Memory B cell (primary cell): ENCODE results near the gene SCN3A.

Source experiments
- ATAC-seq: fragments of 150-1000 bp; cut with Tn5 transposase; 2 replicates; pipeline ENCODE4 v1.10.0; 2021; ENCODE audit warnings: low read depth, mild to moderate bottlenecking, moderate library complexity
- DNase-seq, 2 donors: peaks; one replicate each; pipeline ENCODE4 v3.0.0; 2022; ENCODE audit warnings: low spot score in 2 of 2
- H3K27ac Mint-ChIP-seq: one replicate; pipeline ENCODE4 v1.8.0; 2022; ENCODE audit warnings: mild to moderate bottlenecking, moderate library complexity, mixed read lengths
- H3K27me3 Mint-ChIP-seq: one replicate; pipeline ENCODE4 v1.8.0; 2022; ENCODE audit warnings: mixed read lengths
- H3K36me3 Mint-ChIP-seq: one replicate; pipeline ENCODE4 v1.8.0; 2022; ENCODE audit warnings: mild to moderate bottlenecking, mixed read lengths
- H3K4me1 Mint-ChIP-seq: one replicate; pipeline ENCODE4 v1.8.0; 2022; ENCODE audit warnings: mixed read lengths
- H3K4me3 Mint-ChIP-seq: one replicate; pipeline ENCODE4 v1.8.0; 2022; ENCODE audit warnings: mild to moderate bottlenecking, moderate library complexity, mixed read lengths
- H3K9me3 Mint-ChIP-seq: one replicate; pipeline ENCODE4 v1.8.0; 2022; ENCODE audit warnings: mixed read lengths

SCN3A gene

DNA sequence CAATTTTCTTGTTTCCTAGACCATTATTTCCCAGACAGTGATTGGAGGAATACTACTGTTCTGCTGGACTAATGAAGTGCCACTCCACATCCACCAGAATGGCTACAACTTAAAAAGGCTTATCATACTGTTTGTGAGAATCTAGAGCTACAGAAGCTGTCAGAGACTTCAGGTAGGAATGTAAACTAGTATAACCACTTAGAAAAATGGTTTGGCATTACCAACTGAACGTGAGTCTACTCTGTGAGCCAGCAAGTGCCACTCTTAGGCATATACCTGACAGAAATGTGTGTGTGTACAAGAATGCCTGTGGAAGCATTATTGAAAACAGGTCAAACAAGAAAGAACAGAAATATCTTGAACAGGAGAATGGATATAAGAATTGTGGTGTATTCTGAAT, 4.2 kb upstream of the SCN3A start:
- Mint-ChIP-seq H3K36me3 (no peaks in the 10 kb centered on the region), H3K27ac (no peak overlapping the region), H3K9me3 (peaks cover 1% of the 10 kb centered on the region), H3K27me3 (peaks cover 2% of the 10 kb centered on the region), H3K4me1 (no peaks in the 10 kb centered on the region), H3K4me3 (no peak overlapping the region)
- DNase-seq (no peak), ATAC-seq (no peak)

DNA sequence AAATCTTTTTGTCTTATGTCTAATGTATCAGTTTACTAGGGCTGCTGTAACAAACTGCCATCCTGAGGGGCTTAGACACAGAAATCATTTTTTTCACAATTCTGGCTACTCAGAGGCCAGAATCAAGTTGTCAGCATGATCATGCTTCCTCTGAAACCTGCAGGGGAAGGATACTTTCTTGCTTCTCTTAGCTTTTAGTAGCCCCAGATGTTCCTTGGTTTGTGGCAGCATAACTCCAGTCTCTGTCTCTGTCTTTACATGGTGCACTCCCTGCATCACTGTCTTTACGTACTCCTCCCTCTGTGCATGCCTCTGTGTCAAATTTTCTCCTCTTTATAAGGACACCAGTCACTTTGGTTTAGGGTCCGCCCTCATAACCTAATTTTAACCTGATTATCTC, 2.0 kb upstream of the SCN3A start:
- H3K36me3 Mint-ChIP-seq: no peaks in the 10 kb centered on the region
- DNase-seq (no peak), ATAC-seq (no peak)
- H3K4me3 Mint-ChIP-seq: no peak overlapping the region
- peaks cover 1% of the 10 kb centered on the region for H3K9me3 Mint-ChIP-seq
- H3K27me3 Mint-ChIP-seq: peaks cover 2% of the 10 kb centered on the region
- no peak overlapping the region for H3K27ac Mint-ChIP-seq
- H3K4me1 Mint-ChIP-seq: peaks cover 6% of the 10 kb centered on the region

DNA sequence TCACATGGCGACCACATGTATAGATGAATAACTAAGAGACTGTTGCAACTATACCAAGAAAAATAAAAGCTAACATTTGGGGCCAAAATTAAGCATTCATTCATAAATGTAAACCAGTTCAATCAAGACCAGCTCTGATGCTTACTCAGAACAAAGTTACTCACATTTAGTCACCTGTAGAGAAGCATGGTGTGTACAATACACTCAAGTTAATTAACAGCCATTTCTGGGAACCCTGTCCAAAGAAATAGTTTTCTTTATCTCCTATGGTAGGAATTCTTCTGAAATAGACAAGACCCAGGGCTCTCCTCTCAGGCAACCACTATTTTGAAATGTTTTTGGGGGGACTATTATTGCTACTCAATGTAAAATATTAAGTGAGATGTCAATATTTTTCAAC, 1.6 kb downstream of the SCN3A start:
- H3K27ac Mint-ChIP-seq: no peak overlapping the region
- DNase-seq (no peak), ATAC-seq (no peak)
- H3K9me3 Mint-ChIP-seq: peaks cover 1% of the 10 kb centered on the region
- peaks cover 8% of the 10 kb centered on the region for H3K4me1 Mint-ChIP-seq
- H3K4me3 Mint-ChIP-seq: no peak overlapping the region
- no peaks in the 10 kb centered on the region for H3K36me3 Mint-ChIP-seq
- peaks cover 4% of the 10 kb centered on the region for H3K27me3 Mint-ChIP-seq

DNA sequence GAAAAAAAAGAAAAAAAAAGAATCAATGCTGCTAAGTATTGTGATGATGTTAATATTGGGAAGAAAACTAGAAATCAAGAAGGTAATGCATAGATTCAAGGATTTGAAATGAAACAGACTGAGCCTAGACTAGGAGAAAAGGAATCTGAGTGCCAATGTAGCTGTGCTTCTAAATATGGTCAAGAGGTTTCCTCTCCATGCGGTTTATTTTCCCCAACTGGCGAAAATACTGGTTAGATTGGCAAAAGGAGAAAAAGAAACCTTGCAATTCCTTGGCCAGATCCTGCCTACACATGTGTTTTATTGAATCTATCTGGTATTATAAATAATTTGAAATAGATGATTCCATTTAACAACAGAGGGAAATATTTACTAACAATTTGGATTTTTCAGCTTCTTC, 5.7 kb downstream of the SCN3A start:
- H3K4me1 Mint-ChIP-seq: peaks cover 24% of the 10 kb centered on the region
- H3K27ac Mint-ChIP-seq: no peak overlapping the region
- no peak overlapping the region for H3K4me3 Mint-ChIP-seq
- no peaks in the 10 kb centered on the region for H3K36me3 Mint-ChIP-seq
- ATAC-seq (no peak), DNase-seq (no peak)
- no peaks in the 10 kb centered on the region for H3K9me3 Mint-ChIP-seq
- peaks cover 6% of the 10 kb centered on the region for H3K27me3 Mint-ChIP-seq

DNA sequence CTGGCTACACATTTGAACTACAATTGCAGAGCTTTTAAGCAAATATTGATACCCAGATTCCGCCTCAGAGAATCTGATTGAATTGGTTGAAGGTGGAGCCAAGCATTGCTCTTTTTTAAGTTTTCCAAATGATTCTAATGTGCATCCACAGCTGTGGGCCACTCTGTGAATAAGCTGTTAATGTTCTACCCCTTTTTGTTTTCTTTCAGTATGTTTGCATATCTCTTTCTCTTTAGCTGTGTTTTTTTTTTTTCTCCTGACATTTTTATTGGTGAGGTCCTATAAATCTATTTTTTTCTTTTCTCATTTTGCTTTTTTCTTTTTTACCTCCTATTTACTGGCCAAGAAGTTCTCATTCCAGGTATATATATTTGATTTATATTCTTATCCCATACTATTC, 6.5 kb downstream of the SCN3A start:
- DNase-seq: no peak
- H3K36me3 Mint-ChIP-seq: no peaks in the 10 kb centered on the region
- H3K27ac Mint-ChIP-seq: no peak overlapping the region
- no peaks in the 10 kb centered on the region for H3K9me3 Mint-ChIP-seq
- ATAC-seq: no peak
- H3K4me1 Mint-ChIP-seq: peaks cover 30% of the 10 kb centered on the region
- H3K4me3 Mint-ChIP-seq: no peak overlapping the region
- H3K27me3 Mint-ChIP-seq: peaks cover 6% of the 10 kb centered on the region

DNA sequence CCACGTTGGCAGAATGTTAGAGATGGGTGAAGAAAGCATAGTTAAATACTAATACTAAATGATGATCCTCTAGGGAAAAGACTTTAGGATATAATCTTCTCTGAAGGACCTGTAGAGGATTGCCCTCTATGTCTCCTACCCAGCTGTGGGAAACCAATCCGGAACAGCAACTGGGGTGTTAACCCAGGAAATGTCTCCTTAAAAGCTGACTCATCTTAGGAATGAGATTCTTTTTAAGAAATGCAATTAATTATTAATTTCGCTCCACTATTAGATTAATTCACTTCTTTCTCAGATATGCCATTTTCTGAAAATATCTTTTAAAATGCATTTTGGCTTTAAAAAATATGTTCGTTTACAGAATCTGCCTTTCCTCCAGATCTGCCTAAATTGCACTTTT, 7.4 kb downstream of the SCN3A start:
- H3K27me3 Mint-ChIP-seq: peaks cover 7% of the 10 kb centered on the region
- no peak for ATAC-seq
- no peak overlapping the region for H3K27ac Mint-ChIP-seq
- no peak overlapping the region for H3K4me3 Mint-ChIP-seq
- H3K4me1 Mint-ChIP-seq: peaks cover 29% of the 10 kb centered on the region
- no peak for DNase-seq
- no peaks in the 10 kb centered on the region for H3K9me3 Mint-ChIP-seq
- no peaks in the 10 kb centered on the region for H3K36me3 Mint-ChIP-seq

DNA sequence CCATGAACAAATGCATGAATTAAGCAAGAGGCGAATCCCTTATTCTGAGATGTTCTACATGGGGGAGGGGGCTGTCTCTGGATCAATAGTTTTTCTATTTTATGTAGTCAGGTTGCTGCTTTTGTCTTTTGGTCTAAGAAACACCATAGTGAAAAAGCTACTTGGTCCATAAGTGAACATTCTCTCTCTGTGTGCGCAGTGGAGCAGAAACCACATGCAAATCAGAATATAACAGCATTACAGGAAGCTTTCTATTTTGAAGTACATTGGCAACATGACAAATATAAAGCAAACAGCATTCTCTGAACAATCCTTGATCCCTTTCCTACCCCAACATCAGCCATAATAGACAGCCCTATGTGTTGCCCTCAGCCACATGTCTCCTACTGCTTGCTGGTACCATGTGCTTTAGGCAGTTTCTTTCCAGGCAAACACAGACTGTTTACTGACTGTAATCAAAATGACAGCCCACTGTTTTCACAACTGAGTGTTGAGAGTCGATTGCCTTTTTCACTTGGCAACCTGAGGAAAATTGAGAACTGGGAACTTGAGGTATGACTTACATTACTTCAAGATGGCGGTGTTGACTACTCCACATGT, 10.6 kb downstream of the SCN3A start:
- ATAC-seq: peak; percentile 93
- Mint-ChIP-seq H3K9me3 (no peaks in the 10 kb centered on the region), H3K27ac (peak overlapping the region; percentile 36), H3K4me3 (peak overlapping the region; percentile 8), H3K36me3 (no peaks in the 10 kb centered on the region), H3K27me3 (peaks cover 10% of the 10 kb centered on the region), H3K4me1 (peaks cover 27% of the 10 kb centered on the region)
- peak; percentile 6 to 25 for DNase-seq

DNA sequence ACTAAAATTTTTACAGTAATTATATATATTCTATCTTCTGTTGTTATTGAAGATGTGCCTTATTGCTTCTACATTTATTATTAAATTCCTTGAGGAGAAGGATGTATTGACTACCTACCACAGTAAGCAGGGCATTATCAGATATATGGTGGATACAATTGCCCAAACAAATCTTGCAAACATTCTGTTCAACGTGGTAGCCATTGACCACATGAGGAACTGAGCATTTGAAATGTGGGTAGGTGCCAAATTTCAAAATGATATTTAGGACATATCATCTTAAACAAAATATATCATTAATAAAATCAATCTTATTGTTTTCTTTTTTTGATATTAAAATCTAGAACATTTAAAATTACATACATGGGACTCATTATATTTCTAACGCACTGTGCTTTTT, 11.1 kb downstream of the SCN3A start:
- no peak overlapping the region for H3K4me3 Mint-ChIP-seq
- peaks cover 27% of the 10 kb centered on the region for H3K4me1 Mint-ChIP-seq
- H3K36me3 Mint-ChIP-seq: no peaks in the 10 kb centered on the region
- H3K27ac Mint-ChIP-seq: no peak overlapping the region
- DNase-seq (no peak), ATAC-seq (peak; percentile 56)
- H3K9me3 Mint-ChIP-seq: no peaks in the 10 kb centered on the region
- H3K27me3 Mint-ChIP-seq: peaks cover 10% of the 10 kb centered on the region

DNA sequence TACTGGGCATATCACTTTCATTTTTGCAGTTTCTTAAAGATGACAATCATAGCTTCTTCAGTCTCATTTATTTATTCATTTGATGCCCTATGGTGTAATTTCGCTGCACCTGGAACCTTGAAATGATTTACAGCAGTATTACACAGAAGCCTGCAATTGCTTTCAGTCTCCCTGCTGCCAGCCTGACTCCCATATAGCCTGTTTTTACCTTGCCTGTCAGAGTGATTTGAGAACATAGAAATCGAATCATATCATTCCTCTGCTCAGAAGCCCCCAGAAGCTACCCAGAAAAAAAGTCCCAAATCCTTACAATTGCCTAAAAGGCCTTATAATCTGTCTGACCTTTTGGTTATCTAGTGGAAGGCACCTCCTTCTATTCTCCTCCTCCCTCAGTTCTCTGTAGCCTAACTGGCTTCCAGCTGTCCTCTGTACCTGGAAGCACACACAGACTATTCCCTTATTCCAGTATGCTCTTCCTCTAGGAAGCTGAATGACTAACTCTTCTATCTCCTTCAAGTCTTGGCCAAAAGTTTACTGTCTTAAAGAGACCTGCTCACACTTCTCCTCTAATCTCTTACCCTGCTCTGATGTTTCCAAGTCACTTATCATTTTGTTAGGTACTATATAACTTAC, 12.6 kb downstream of the SCN3A start:
- H3K27me3 Mint-ChIP-seq: peaks cover 8% of the 10 kb centered on the region
- no peaks in the 10 kb centered on the region for H3K36me3 Mint-ChIP-seq
- H3K4me1 Mint-ChIP-seq: peaks cover 22% of the 10 kb centered on the region
- H3K27ac Mint-ChIP-seq: no peak overlapping the region
- no peak overlapping the region for H3K4me3 Mint-ChIP-seq
- no peak for ATAC-seq
- no peak for DNase-seq
- no peaks in the 10 kb centered on the region for H3K9me3 Mint-ChIP-seq

DNA sequence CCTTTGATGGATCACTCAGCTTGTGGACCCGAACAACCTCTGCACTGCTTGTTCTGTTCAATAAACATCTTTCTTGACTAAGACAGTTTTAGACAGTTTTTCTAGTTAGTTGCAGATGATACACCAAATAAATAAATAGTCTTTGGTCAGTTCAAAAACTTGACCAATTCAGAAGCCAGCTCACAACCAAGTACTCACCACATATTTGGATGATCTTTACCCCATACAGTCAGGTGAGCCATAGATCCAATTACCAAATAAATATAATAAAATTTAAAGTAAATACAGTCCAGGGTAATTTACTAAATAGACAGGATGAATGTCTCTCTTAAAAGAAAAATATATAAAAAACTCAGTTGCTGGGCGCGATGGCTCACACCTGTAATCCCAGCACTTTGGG, 18.2 kb downstream of the SCN3A start:
- ATAC-seq: no peak
- Mint-ChIP-seq H3K9me3 (no peaks in the 10 kb centered on the region), H3K27ac (no peak overlapping the region), H3K36me3 (no peaks in the 10 kb centered on the region), H3K27me3 (peaks cover 2% of the 10 kb centered on the region), H3K4me3 (no peak overlapping the region), H3K4me1 (no peaks in the 10 kb centered on the region)
- no peak for DNase-seq

DNA sequence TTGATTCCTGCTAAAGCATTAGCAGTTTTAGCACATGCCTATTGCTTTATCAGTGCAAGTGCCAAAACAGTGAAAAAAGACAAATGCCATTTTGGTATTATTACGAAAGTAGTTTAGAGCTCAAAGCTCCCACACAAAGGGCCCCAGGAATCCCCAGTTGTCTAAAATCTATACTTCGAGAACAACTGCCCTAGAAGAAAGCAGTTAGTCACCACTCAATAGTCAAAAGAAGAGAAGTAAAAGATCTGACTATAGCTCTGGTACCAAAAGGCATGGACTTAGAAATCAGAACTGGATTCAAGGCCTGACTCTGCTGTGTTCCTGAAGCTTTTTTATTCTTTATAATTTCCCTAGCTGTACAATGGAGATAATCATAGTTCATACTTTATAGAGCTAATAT, 21.8 kb downstream of the SCN3A start:
- Mint-ChIP-seq H3K4me3 (no peak overlapping the region), H3K36me3 (peaks cover 2% of the 10 kb centered on the region), H3K9me3 (peaks cover 2% of the 10 kb centered on the region), H3K4me1 (no peaks in the 10 kb centered on the region), H3K27me3 (peaks cover 4% of the 10 kb centered on the region), H3K27ac (no peak overlapping the region)
- DNase-seq (no peak), ATAC-seq (no peak)

DNA sequence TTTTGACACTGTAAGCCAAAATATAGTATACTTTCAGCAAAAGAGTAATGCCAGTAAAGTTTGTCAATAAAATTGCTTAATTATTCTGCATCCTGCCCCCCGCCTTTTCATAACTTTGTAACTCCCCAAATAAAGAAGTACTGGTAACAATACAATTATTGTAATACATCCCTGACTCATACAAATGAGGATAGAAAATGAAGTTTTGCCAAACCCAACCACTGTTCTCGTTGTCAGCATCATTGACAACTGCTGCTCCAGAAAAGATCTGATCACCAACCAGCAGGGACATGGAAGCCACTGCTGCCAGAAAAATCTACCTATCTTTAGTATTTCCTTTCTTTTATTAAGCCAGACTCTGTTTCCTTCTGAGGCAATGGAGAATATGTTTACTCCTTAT, 27.1 kb downstream of the SCN3A start:
- Mint-ChIP-seq H3K4me1 (peaks cover 2% of the 10 kb centered on the region), H3K27me3 (peaks cover 4% of the 10 kb centered on the region), H3K27ac (no peak overlapping the region), H3K4me3 (no peak overlapping the region), H3K36me3 (peaks cover 2% of the 10 kb centered on the region), H3K9me3 (peaks cover 3% of the 10 kb centered on the region)
- ATAC-seq: no peak
- no peak for DNase-seq

DNA sequence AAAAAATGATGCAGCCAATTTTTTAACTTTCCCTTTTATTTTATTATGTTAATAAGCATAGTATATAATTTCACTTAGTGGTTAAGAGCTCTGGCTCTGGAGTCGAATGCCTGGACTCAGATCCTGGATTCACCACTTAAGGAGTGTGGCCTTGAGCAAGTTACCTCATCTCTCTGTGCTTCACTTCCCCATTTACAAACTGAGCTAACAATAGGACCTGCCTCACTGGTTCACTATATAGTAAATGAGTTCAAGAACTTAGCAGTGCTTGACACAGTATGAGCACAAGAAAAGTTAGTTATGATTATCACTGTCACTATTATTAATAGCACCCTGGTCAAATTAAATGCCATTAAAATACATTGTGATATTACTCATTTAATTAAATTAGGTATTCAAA, 30.6 kb downstream of the SCN3A start:
- peak; percentile 73 for ATAC-seq
- H3K9me3 Mint-ChIP-seq: peaks cover 1% of the 10 kb centered on the region
- no peak overlapping the region for H3K27ac Mint-ChIP-seq
- no peaks in the 10 kb centered on the region for H3K27me3 Mint-ChIP-seq
- no peaks in the 10 kb centered on the region for H3K36me3 Mint-ChIP-seq
- no peak overlapping the region for H3K4me3 Mint-ChIP-seq
- peaks cover 2% of the 10 kb centered on the region for H3K4me1 Mint-ChIP-seq
- no peak for DNase-seq

DNA sequence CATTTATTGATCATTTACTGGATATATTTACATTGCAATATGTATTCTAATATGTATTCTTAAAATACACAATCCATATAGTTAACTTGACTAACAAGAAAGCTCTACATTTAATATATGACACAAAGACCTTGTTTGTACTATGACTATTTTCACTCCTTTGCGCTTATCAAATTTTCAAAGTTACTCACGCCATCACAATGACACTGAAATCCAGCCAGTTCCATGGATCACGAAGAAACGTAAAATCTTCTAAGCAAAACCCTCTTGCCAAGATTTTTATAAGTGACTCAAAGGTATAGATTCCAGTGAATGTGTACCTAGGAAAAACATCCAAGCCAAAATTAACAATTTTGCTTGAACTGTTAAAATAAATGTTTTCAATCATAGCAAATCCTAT, 39.6 kb downstream of the SCN3A start:
- no peak for DNase-seq
- no peak for ATAC-seq
- H3K27ac Mint-ChIP-seq: no peak overlapping the region
- no peaks in the 10 kb centered on the region for H3K9me3 Mint-ChIP-seq
- no peaks in the 10 kb centered on the region for H3K4me1 Mint-ChIP-seq
- no peak overlapping the region for H3K4me3 Mint-ChIP-seq
- no peaks in the 10 kb centered on the region for H3K36me3 Mint-ChIP-seq
- no peaks in the 10 kb centered on the region for H3K27me3 Mint-ChIP-seq

DNA sequence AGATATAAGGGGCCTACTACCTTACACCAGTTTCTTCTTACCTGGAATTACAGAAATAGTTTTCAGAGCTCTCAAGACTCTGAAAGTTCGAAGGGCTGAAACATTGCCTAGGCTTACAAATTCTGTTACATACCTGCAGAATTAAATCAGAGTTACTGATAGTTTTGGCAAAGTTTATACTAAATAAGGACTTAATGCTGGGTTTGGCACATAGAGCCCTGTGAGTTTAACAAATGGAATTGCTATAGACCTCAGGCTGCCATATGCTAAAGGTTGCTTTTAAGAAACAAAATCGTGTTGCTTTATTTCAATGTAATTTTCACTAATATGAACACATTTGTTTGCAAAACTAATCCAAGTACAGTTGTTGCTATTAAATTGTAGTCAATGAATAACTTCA, 40.1 kb downstream of the SCN3A start:
- Mint-ChIP-seq H3K27me3 (no peaks in the 10 kb centered on the region), H3K27ac (no peak overlapping the region), H3K9me3 (no peaks in the 10 kb centered on the region), H3K4me3 (no peak overlapping the region), H3K36me3 (no peaks in the 10 kb centered on the region), H3K4me1 (no peaks in the 10 kb centered on the region)
- ATAC-seq (no peak), DNase-seq (no peak)
